ENCODE data around the gene BIRC7. TPM values are rescaled to one million over a fixed set of nuclear protein-coding genes. Genes with fewer than 3 reads are reported as not detected.

The BIRC7 gene
- total RNA-seq, 1 donor from 2014 or later: 0.50 TPM

GRCh38 chr20:63254232-63254605 lies 18.5 kb downstream of the BIRC7 start, which contains the start of gene NKAIN4:
NKAIN4 (minus strand) TSS chr20:63254463; CDS start chr20:63254450, 13 bp downstream.
- peaks cover 5% of the 10 kb centered on the region for H3K36me3 Mint-ChIP-seq (ENCODE audit: low read depth)

GRCh38 chr20:63254606-63255384 lies 19.1 kb downstream of the BIRC7 start:
- Mint-ChIP-seq H3K27me3 (ENCODE audit: low read depth) (peaks cover 20% of the 10 kb centered on the region), H3K4me3 (ENCODE audit: unreplicated experiment) (peak overlapping the region; percentile 38), H3K27ac (ENCODE audit: unreplicated experiment) (no peak overlapping the region), H3K36me3 (ENCODE audit: low read depth) (peaks cover 5% of the 10 kb centered on the region), H3K9me3 (ENCODE audit: low read depth) (peaks cover 4% of the 10 kb centered on the region), H3K4me1 (ENCODE audit: low read depth) (peaks cover 14% of the 10 kb centered on the region)
- TF ChIP-seq CTCF (IDR thresholded peaks at IDR 0.05): peak; percentile 26
- no peak for DNase-seq (ENCODE audit: low spot score)

More at GRCh38 chr20:63254232-63254605, 18.5 kb downstream of the BIRC7 start, which contains the start of gene NKAIN4:
- H3K27me3 Mint-ChIP-seq (ENCODE audit: low read depth): peaks cover 20% of the 10 kb centered on the region
- H3K4me3 Mint-ChIP-seq (ENCODE audit: unreplicated experiment): peak within 1 kb of the TSS; percentile 57
- no peak within 1 kb of the TSS for H3K27ac Mint-ChIP-seq (ENCODE audit: unreplicated experiment)
- no peak for DNase-seq (ENCODE audit: low spot score)
- no peak for TF ChIP-seq CTCF (IDR thresholded peaks at IDR 0.05)
- H3K4me1 Mint-ChIP-seq (ENCODE audit: low read depth): peaks cover 12% of the 10 kb centered on the region
- H3K9me3 Mint-ChIP-seq (ENCODE audit: low read depth): peaks cover 4% of the 10 kb centered on the region

- Mint-ChIP-seq H3K27me3 (ENCODE audit: low read depth) (peaks cover 20% of the 10 kb centered on the region), H3K4me3 (ENCODE audit: unreplicated experiment) (no peak overlapping the region), H3K36me3 (ENCODE audit: low read depth) (peaks cover 5% of the 10 kb centered on the region), H3K4me1 (ENCODE audit: low read depth) (peaks cover 14% of the 10 kb centered on the region), H3K27ac (ENCODE audit: unreplicated experiment) (no peak overlapping the region), H3K9me3 (ENCODE audit: low read depth) (peaks cover 4% of the 10 kb centered on the region)
- DNase-seq (ENCODE audit: low spot score): no peak
- no peak for TF ChIP-seq CTCF (IDR thresholded peaks at IDR 0.05)
These were observed 20.4 kb downstream of the BIRC7 start for GRCh38 chr20:63255931-63256704.

- no peak for TF ChIP-seq CTCF (IDR thresholded peaks at IDR 0.05)
- peaks cover 21% of the 10 kb centered on the region for H3K4me1 Mint-ChIP-seq (ENCODE audit: low read depth)
- H3K27me3 Mint-ChIP-seq (ENCODE audit: low read depth): peaks cover 20% of the 10 kb centered on the region
- no peak for DNase-seq (ENCODE audit: low spot score)
- peaks cover 5% of the 10 kb centered on the region for H3K36me3 Mint-ChIP-seq (ENCODE audit: low read depth)
- peaks cover 4% of the 10 kb centered on the region for H3K9me3 Mint-ChIP-seq (ENCODE audit: low read depth)
- H3K27ac Mint-ChIP-seq (ENCODE audit: unreplicated experiment): no peak overlapping the region
- no peak overlapping the region for H3K4me3 Mint-ChIP-seq (ENCODE audit: unreplicated experiment)
These were observed 21.2 kb downstream of the BIRC7 start for GRCh38 chr20:63256954-63257353.

- no peak for TF ChIP-seq CTCF (IDR thresholded peaks at IDR 0.05)
- DNase-seq (ENCODE audit: low spot score): no peak
- Mint-ChIP-seq H3K27ac (ENCODE audit: unreplicated experiment) (no peak overlapping the region), H3K4me3 (ENCODE audit: unreplicated experiment) (no peak overlapping the region), H3K4me1 (ENCODE audit: low read depth) (peaks cover 20% of the 10 kb centered on the region), H3K27me3 (ENCODE audit: low read depth) (peaks cover 19% of the 10 kb centered on the region), H3K9me3 (ENCODE audit: low read depth) (peaks cover 4% of the 10 kb centered on the region), H3K36me3 (ENCODE audit: low read depth) (peaks cover 5% of the 10 kb centered on the region)
These were observed 21.9 kb downstream of the BIRC7 start for GRCh38 chr20:63257629-63258028.

Measured in chondrocyte (in vitro differentiated cells).